Mucosa of descending colon (tissue), 3 donors: Measurements from ENCODE around the gene PDE9A. TPM values are rescaled to one million over a fixed set of nuclear protein-coding genes. Genes with fewer than 3 reads are reported as not detected.

Experiments
- ATAC-seq: fragments of 200-7000 bp; cut with Tn5 transposase; one replicate; pipeline ENCODE4 v1.9.1; 2020; ENCODE audit warnings: mild to moderate bottlenecking, moderate library complexity
- DNase-seq, 3 donors: peaks; one replicate each; pipeline ENCODE4 v3.0.0-alpha.2; 2020
- H3K36me3 ChIP-seq: fragments of 200-600 bp; one replicate; pipeline ENCODE4 v1.8.0; 2021; ENCODE audit warnings: low read depth, mild to moderate bottlenecking
- H3K4me1 ChIP-seq: fragments of 200-600 bp; one replicate; pipeline ENCODE4 v1.8.0; 2021; ENCODE audit warnings: low read depth, mild to moderate bottlenecking
- H3K4me3 ChIP-seq: fragments of 200-600 bp; one replicate; pipeline ENCODE4 v1.8.0; 2021; ENCODE audit warnings: mild to moderate bottlenecking
- H3K9me3 ChIP-seq: fragments of 200-600 bp; one replicate; pipeline ENCODE4 v1.8.0; 2021; ENCODE audit warnings: mild to moderate bottlenecking
- CTCF ChIP-seq: fragments of 200-600 bp; IDR thresholded peaks from one replicate; pipeline ENCODE4 v1.8.0; 2022; ENCODE audit warnings: antibody characterized with exemption, mild to moderate bottlenecking
- intact Hi-C, 2 donors: fragments of 100-400 bp; cut with DNase I in 1 of 2; cut with micrococcal nuclease in 1 of 2; formaldehyde crosslinking; loops; one replicate each; pipeline versions ENCODE4 v1.11.0 to v1.11.1; 2022; cut with DNase I, micrococcal nuclease
- total RNA-seq, 3 donors: library from RNA; stranded (reverse); fragmentation: NEBNext Ultra II Directional in 2 of 3; extraction: Animal tissue kit (Norgen Biotek cat#: 25700) in 2 of 3; gene quantifications; one replicate each; pipeline versions ENCODE4 v1.2.1 to v1.2.4, GENCODE V29; 2021 to 2023
- donor health status: DM: no; HTN: no; CAD: no; lungs with moderate emphysema.
- donor health status: DM: no; HTN: no; CAD: no.
- donor health status: DM: no; HTN: yes; CAD: no.

Gene PDE9A
- total RNA-seq, 3 donors from 2014 or later, result 98.4 to 200 (median 167) TPM

GRCh38 chr21:42674351-42674940, 21.0 kb downstream of the PDE9A start:
- Histone ChIP-seq H3K4me1 (peaks cover 9% of the 10 kb centered on the region), H3K9me3 (no peaks in the 10 kb centered on the region), H3K36me3 (no peaks in the 10 kb centered on the region), H3K4me3 (no peak overlapping the region)
- ATAC-seq, result peak; percentile 19
- intact Hi-C loops, result no loop called here
- DNase-seq, result no peak
- no peak for TF ChIP-seq CTCF

GRCh38 chr21:42675403-42675802, 22.0 kb downstream of the PDE9A start:
- Histone ChIP-seq H3K4me1 (peaks cover 9% of the 10 kb centered on the region), H3K9me3 (no peaks in the 10 kb centered on the region), H3K4me3 (no peak overlapping the region), H3K36me3 (no peaks in the 10 kb centered on the region)
- ATAC-seq (no peak), DNase-seq (no peak)
- TF ChIP-seq CTCF, result no peak
- intact Hi-C loops, result no loop called here

- Histone ChIP-seq H3K9me3 (no peaks in the 10 kb centered on the region), H3K4me1 (peaks cover 3% of the 10 kb centered on the region), H3K4me3 (no peak overlapping the region), H3K36me3 (no peaks in the 10 kb centered on the region)
- TF ChIP-seq CTCF, result no peak
- intact Hi-C loops, result no loop called here
- ATAC-seq, result no peak
- DNase-seq, result no peak
These were observed 23.4 kb downstream of the PDE9A start for GRCh38 chr21:42676808-42677207.

- H3K4me1 ChIP-seq, result peaks cover 3% of the 10 kb centered on the region
- H3K9me3 ChIP-seq, result no peaks in the 10 kb centered on the region
- H3K4me3 ChIP-seq, result no peak overlapping the region
- ATAC-seq (no peak), DNase-seq (no peak)
- no peaks in the 10 kb centered on the region for H3K36me3 ChIP-seq
- intact Hi-C loops, result no loop called here
- no peak for TF ChIP-seq CTCF
These were observed 24.2 kb downstream of the PDE9A start for GRCh38 chr21:42677339-42678321.

- TF ChIP-seq CTCF, result no peak
- H3K4me1 ChIP-seq, result peaks cover 3% of the 10 kb centered on the region
- no peak for DNase-seq
- H3K4me3 ChIP-seq, result no peak overlapping the region
- ATAC-seq, result no peak
- H3K9me3 ChIP-seq, result no peaks in the 10 kb centered on the region
- intact Hi-C loops, result no loop called here
- H3K36me3 ChIP-seq, result no peaks in the 10 kb centered on the region
These were observed 25.3 kb downstream of the PDE9A start for GRCh38 chr21:42678618-42679295.
